Mammary epithelial cell (primary cell): ENCODE measurements around the gene ZBTB16.

Experiments used
- EZH2 ChIP-seq: IDR thresholded peaks from 2 replicates; pipeline ENCODE4 v1.6.1; 2012; ENCODE audit warnings: low read length, inconsistent platforms, borderline replicate concordance
- TF ChIP-seq, protein P1 (sequence below), 2 donors: IDR thresholded peaks in 1 of 2; conservative IDR thresholded peaks in 1 of 2; 2 replicates each; pipeline ENCODE4 v1.5.1; 2011 to 2012; ENCODE audit warnings: inconsistent platforms in 2 of 2, low read length in 2 of 2, mild to moderate bottlenecking in 2 of 2, control low read depth in 1 of 2, low read depth in 1 of 2; ENCODE audit not compliant: insufficient read depth in 1 of 2; ENCODE audit errors: extremely low read depth in 1 of 2

DNA sequence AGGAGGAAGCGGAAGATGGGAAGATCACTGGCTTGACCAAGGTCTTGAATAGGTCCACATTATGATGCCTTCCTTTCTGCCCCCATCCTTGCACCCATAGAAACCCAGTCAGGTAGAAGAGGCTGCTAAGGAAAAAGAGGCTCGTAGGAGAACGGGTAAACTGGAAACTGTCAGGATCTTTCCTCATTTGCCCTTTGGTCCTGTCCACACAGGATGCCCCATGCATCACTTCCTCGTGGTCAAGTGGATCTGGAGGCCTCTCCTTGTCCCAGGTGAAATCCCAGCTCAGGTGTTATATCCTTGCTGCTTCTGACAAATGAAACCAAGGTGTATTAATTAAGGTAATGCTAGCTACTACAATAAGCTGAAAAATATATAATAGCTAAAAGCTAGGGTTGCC, 8.0 kb upstream of the ZBTB16 start:
- TF ChIP-seq, protein P1, sequence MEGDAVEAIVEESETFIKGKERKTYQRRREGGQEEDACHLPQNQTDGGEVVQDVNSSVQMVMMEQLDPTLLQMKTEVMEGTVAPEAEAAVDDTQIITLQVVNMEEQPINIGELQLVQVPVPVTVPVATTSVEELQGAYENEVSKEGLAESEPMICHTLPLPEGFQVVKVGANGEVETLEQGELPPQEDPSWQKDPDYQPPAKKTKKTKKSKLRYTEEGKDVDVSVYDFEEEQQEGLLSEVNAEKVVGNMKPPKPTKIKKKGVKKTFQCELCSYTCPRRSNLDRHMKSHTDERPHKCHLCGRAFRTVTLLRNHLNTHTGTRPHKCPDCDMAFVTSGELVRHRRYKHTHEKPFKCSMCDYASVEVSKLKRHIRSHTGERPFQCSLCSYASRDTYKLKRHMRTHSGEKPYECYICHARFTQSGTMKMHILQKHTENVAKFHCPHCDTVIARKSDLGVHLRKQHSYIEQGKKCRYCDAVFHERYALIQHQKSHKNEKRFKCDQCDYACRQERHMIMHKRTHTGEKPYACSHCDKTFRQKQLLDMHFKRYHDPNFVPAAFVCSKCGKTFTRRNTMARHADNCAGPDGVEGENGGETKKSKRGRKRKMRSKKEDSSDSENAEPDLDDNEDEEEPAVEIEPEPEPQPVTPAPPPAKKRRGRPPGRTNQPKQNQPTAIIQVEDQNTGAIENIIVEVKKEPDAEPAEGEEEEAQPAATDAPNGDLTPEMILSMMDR (conservative IDR thresholded peaks at IDR 0.05 in 1 of 2, IDR thresholded peaks at IDR 0.05 in 1 of 2; ENCODE audit: extremely low read depth in 1 of 2, insufficient read depth in 1 of 2, low read depth in 1 of 2, low read length in 2 of 2) = no peak
- no peak for TF ChIP-seq EZH2
